Measurements from ENCODE around the gene PTX4.

PTX4 gene

DNA sequence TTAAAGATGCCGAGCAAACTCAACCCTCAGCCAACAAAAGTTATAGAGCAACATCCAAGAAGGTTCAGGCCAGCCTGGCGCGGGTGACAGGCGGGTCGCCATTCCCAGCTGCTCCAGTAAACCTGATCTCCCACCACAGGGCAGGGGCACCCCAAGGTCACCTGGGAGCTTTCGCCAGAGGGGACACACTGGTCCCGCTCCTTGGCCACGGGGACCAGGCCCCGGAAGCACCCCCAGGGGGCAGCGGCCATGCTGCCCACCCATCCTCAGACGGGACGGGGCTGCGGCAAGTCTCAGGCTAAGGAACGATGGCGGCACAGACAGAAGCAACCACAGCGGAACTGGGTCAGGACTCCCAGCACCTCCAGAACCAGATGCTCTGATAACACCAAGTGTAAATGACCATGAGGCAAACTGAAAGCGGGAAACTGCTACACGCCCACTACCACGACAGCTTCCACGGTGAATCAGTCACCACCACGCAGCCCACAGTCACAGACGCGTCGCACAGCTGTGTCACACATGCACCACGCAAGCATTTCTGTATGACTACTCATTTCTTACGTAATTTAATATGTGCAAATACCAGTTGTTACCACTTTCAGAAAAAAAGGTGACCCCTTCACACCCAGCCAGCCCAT lies 30.3 kb downstream of the PTX4 start:
- no peak overlapping the region for H3K4me3 ChIP-seq (ENCODE audit: low read length)
- TF ChIP-seq, protein P1, sequence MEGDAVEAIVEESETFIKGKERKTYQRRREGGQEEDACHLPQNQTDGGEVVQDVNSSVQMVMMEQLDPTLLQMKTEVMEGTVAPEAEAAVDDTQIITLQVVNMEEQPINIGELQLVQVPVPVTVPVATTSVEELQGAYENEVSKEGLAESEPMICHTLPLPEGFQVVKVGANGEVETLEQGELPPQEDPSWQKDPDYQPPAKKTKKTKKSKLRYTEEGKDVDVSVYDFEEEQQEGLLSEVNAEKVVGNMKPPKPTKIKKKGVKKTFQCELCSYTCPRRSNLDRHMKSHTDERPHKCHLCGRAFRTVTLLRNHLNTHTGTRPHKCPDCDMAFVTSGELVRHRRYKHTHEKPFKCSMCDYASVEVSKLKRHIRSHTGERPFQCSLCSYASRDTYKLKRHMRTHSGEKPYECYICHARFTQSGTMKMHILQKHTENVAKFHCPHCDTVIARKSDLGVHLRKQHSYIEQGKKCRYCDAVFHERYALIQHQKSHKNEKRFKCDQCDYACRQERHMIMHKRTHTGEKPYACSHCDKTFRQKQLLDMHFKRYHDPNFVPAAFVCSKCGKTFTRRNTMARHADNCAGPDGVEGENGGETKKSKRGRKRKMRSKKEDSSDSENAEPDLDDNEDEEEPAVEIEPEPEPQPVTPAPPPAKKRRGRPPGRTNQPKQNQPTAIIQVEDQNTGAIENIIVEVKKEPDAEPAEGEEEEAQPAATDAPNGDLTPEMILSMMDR (IDR thresholded peaks at IDR 0.05; ENCODE audit: insufficient read depth, low read depth, low read length, missing control alignments): no peak
- no peak for DNase-seq (ENCODE audit: low read depth)

DNA sequence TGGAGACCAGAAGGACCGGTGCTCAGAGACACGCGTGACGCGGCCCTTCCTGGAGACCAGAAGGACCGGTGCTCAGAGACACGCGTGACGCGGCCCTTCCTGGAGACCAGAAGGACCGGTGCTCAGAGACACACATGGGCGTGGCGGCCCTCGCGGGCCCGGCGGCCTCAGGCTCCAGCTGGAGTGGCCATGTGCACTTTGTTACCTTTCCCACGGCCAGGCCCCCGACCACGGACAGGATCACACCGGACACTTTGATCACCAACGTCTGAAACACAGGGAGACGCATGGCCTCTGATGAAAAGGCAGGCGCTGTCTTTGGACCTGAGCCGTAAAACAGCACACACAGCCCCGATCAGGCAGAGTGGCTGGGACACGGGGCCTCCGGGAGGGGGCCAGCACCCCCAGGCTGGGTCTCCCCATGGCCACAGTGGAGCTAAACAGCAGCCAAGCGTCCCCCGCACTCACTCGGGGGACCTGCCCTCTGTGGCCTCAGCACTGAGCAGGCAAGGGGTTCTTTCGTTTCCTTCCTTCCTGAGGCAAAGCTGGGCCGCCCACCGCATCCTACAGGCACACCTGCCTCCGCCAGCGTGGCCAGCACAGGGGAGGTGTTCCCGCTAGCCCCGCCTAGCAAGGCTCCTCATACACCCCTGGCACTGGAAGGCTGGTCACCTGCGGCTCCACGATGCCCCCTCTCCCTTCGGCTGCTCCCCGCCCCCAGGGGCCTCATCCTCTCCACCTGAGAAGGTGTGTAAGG lies 31.1 kb downstream of the PTX4 start:
- DNase-seq (ENCODE audit: low read depth): no peak
- TF ChIP-seq, protein P1 (IDR thresholded peaks at IDR 0.05; ENCODE audit: insufficient read depth, low read depth, low read length, missing control alignments): no peak
- H3K4me3 ChIP-seq (ENCODE audit: low read length): no peak overlapping the region

DNA sequence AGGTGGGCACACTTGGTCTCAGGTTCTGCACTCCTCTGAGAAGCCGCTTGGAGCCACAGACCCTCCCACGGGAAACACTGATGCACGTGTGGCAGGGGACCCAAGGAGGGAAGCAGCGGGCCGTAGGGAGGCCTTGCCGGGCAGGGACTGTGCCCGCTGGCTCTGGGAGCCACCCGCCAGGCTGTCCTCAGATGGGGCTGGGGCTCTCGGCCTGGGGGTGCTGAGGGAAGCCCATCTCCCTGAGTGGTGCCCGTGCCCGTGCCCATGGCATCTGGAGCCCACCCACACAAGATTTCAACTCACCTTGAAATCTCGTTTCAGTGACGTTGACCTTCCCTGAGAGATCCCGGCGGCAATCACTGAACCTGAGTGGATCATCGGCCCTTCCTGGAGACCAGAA lies 31.8 kb downstream of the PTX4 start:
- DNase-seq (ENCODE audit: low read depth): no peak
- TF ChIP-seq, protein P1 (IDR thresholded peaks at IDR 0.05; ENCODE audit: insufficient read depth, low read depth, low read length, missing control alignments): no peak
- no peak overlapping the region for H3K4me3 ChIP-seq (ENCODE audit: low read length)

DNA sequence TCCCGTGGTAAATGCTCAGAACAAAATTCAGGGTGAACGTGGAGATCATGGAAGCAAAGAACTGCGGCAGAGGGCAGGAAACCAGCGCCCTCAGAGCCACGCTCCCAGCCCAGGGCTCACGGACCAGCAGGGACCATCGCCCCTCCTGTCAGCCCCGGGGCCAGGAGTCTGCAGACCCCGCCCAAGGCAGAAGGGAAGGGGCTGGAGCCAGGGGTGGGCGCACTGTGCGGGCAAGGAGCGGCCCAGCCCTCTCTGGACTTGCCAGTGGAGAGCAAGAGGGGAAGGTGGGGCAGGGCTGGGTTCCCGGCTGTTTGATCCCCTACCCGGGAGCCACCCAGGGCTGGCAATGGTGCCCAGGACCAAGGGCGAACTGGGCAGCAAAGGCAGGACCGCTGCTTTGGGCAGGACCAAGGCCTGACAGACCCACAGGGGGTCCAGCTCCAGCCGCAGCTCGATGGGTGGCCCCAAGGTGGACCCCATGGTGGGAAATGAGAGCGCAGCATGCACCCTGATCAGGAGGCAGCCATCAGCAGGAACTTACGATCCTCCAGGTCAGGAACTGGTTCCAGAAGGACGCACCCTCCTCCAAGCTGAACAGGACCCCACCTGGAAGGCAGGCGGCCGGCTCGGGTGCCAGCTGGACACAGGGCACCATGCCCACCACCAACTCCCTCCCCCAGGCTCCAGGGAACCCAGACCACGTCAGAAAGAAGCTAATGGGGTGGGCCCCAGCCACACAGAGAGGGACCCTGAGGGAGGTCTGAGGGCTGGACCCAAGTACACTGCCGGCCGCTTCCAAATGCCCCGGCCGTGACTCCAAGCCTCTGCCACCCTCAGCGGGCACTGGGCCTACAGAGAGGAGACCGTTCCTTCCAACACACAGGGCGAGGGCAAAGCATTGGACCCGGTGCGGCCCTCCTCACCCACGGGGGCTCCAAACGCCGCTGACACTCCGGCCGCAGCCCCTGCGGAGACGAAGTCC lies 33.3 kb downstream of the PTX4 start:
- no peak overlapping the region for H3K4me3 ChIP-seq (ENCODE audit: low read length)
- TF ChIP-seq, protein P1 (IDR thresholded peaks at IDR 0.05; ENCODE audit: insufficient read depth, low read depth, low read length, missing control alignments): no peak
- no peak for DNase-seq (ENCODE audit: low read depth)

DNA sequence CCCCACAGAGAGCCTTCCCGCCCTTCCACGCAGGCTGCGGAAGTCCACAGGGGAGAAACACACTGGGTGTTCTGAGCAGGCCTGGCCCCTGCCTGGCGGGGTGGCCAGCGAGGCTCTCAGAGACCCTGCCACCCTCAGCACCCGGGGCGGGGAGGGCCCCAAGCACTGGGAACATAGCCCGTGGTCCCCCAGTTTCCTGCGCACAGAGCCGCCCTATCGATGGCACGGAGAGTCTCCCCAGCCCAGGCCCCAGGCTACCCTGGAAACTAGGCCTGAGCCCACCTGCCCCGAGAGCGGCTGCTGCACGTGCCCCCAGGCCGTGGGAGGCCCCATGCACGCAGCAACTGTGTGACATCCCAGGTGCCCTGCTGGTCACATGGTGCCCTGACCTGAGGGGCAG lies 34.2 kb downstream of the PTX4 start:
- no peak overlapping the region for H3K4me3 ChIP-seq (ENCODE audit: low read length)
- no peak for DNase-seq (ENCODE audit: low read depth)
- TF ChIP-seq, protein P1 (IDR thresholded peaks at IDR 0.05; ENCODE audit: insufficient read depth, low read depth, low read length, missing control alignments): no peak

DNA sequence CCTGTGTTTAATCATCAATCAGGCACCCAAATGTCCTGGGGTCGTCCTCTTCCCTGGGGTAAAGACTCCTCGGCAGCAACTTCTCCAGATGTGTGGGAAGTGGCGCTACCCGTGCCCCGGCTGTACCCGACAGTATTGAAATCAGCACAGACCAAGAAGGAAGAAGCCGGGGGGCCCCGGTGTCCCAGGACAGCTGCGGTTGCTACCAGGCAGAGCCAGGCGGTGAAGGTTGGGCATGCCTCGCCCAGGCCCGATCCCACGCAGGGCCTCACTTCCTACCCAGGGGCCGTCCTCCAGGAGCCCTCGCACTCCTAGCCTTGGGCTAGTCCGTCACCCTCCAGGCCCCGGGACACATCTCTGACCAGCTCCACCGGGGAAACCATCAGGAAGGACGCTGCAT lies 35.4 kb downstream of the PTX4 start:
- no peak overlapping the region for H3K4me3 ChIP-seq (ENCODE audit: low read length)
- TF ChIP-seq, protein P1 (IDR thresholded peaks at IDR 0.05; ENCODE audit: insufficient read depth, low read depth, low read length, missing control alignments): no peak
- DNase-seq (ENCODE audit: low read depth): no peak
